C4-2B (cell line): Measurements from ENCODE around the gene CLEC16A.

ENCODE experiments used
- H3K27ac ChIP-seq: fragments of 450-650 bp; 2 replicates; pipeline ENCODE4 v1.5.1; 2017
- ZFX ChIP-seq: fragments of 450-650 bp; IDR thresholded peaks from 2 replicates; pipeline ENCODE4 v1.6.1; 2017
- TF ChIP-seq, protein P1 (sequence below): fragments of 450-650 bp; conservative IDR thresholded peaks from 2 replicates; pipeline ENCODE4 v1.5.1; 2017; ENCODE audit warnings: mild to moderate bottlenecking

The CLEC16A gene

DNA sequence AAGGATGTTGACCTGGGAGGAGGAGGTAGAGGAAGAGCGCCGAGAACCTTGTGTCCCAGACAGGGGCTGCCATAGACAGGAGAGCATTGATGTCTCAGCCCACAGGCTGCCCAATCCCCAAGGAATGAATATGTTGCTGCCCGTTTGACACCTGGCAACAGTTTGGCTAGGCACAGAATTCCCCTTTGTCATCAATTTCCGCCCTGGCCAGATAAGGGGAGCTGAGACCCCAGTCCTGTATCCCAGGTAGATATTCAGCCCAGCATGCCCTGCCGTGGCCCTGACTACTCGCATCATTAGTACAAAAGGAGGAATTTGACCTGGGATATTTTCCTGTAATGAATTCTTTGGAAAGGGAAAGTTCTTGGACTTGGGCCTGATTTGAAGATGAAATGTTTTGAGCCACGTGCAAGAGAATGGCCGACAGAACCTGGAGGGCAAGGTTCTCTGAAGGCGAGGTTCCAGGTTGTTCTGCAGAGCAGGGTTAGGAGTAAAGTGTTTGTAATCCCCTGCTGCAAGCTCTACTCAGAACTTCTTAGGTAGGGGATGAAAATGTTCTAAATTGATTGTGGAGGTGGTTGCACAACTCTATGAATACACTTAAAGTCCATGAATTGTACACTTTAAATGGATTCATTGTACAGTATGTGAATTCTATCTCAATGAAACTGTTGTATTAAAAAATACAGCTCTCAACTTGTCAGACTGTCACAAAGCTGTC lies 202.8 kb downstream of the CLEC16A start:
- no peak overlapping the region for H3K27ac ChIP-seq
- no peak for TF ChIP-seq ZFX
- TF ChIP-seq, protein P1, sequence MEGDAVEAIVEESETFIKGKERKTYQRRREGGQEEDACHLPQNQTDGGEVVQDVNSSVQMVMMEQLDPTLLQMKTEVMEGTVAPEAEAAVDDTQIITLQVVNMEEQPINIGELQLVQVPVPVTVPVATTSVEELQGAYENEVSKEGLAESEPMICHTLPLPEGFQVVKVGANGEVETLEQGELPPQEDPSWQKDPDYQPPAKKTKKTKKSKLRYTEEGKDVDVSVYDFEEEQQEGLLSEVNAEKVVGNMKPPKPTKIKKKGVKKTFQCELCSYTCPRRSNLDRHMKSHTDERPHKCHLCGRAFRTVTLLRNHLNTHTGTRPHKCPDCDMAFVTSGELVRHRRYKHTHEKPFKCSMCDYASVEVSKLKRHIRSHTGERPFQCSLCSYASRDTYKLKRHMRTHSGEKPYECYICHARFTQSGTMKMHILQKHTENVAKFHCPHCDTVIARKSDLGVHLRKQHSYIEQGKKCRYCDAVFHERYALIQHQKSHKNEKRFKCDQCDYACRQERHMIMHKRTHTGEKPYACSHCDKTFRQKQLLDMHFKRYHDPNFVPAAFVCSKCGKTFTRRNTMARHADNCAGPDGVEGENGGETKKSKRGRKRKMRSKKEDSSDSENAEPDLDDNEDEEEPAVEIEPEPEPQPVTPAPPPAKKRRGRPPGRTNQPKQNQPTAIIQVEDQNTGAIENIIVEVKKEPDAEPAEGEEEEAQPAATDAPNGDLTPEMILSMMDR: no peak

DNA sequence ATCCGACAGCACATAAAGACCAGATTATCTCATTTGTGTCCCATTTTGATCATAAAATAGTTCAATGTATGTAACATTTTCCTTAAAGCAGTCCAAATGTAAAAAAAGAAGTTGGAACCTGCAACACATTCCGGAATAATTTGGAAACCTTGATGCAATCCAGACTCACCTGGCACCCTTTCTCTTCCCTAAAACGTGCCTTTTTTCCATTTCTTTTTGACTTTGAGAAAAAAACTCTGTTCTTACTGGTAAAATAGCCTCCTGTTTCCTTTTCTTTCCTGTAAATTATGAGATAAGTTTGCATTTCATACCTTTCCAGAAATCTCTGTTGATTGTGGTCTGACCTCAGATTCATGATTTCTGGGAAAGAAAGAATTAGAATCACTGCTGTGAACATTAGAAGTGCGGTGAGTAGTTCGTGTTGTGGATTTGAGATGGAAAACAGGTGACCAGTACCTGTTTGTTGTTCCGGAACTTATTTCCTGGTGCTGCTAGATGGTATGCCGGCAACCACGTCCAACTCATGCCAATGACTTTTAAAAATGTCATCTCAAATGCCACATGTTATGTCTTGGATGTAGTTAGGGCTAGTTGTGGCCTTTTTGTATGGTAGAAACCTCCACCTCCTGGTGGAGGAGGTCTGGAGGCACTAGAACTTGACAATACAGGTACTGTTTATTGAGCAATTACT lies 203.5 kb downstream of the CLEC16A start:
- H3K27ac ChIP-seq: no peak overlapping the region
- TF ChIP-seq, protein P1: no peak
- TF ChIP-seq ZFX: no peak

DNA sequence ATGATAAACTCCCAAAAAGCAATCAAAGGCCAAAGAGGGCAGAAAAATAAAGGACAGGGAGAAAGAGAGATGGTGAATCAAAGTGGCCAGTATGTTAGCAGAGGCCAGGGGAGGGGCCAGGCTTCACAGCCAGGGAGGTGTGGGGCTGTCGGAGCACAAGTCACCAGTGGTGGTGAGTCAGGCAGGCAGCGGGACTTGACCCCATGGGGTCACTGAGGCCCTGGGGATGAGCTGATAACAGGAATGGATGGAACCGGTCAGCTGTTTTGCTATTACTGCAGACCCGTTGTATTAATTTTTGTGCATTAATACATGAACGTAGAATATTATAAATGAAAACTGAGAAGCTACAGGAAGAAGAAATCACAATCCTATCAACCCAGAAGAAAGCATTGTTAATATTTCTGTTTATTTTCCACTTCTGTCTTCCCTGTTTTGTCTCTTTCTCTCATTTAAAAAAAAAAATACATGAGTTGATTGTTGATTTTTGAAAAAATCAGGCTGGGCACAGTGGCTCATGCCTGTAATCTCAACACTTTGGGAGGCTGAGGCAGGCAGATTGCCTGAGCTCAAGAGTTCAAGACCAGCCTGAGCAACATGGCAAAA lies 204.8 kb downstream of the CLEC16A start:
- TF ChIP-seq, protein P1: no peak
- TF ChIP-seq ZFX: no peak

DNA sequence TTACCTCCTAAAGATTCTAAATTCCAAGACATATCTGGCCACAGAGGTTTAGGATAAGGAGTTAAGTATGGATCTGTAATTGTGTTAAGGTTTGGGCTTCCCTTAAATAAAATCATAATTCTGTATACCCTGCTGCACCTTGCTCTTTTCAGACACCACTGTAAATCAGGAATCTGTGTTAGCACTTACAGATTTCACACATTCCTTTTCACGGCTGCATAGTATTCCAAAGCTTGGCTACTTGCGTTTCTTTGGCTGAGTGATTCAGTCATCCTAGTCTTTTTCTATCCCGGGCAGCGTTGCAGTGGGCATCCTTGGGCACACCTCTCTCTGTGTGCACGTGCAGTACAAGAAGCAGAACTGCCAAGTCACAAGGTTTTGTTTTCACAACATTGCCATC lies 205.8 kb downstream of the CLEC16A start:
- no peak overlapping the region for H3K27ac ChIP-seq
- TF ChIP-seq, protein P1: no peak
- TF ChIP-seq ZFX: no peak

More for the DNA sequence above, 204.8 kb downstream of the CLEC16A start:
- no peak overlapping the region for H3K27ac ChIP-seq

DNA sequence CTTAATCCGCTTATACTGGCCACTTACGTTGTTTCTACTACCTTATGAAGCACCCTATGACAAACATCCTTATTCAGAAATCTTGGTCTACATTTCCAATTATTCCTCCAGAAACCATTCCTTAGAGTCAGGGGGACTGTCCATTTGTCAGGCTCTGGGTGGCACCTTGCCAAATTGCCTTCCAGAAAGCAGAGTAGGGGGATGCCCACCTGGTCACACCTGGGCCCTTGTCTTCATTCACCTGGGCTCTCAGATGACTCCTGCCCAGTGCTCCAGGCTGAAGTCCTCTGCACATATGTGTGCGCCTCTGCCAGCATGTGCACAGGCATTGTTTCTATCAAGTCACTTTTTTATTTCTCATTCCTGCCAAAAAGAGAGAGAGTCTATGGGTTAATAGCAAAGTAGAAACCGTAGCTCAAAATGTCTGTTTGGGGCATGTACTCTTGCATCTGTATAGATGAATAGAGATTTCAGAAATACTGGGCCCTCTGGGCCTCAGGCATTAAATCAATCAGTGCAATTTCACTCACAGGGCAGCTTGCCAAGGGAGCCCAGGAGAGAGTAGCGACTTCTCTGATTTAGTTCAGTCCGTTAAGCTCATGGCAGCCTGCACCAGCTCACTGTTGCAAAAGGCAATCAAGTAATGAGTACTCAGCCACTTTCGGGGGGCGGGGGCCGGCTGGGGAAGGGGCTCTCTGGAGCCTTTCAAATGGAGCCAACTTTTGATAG lies 207.0 kb downstream of the CLEC16A start:
- no peak for TF ChIP-seq ZFX
- TF ChIP-seq, protein P1: no peak
- no peak overlapping the region for H3K27ac ChIP-seq

DNA sequence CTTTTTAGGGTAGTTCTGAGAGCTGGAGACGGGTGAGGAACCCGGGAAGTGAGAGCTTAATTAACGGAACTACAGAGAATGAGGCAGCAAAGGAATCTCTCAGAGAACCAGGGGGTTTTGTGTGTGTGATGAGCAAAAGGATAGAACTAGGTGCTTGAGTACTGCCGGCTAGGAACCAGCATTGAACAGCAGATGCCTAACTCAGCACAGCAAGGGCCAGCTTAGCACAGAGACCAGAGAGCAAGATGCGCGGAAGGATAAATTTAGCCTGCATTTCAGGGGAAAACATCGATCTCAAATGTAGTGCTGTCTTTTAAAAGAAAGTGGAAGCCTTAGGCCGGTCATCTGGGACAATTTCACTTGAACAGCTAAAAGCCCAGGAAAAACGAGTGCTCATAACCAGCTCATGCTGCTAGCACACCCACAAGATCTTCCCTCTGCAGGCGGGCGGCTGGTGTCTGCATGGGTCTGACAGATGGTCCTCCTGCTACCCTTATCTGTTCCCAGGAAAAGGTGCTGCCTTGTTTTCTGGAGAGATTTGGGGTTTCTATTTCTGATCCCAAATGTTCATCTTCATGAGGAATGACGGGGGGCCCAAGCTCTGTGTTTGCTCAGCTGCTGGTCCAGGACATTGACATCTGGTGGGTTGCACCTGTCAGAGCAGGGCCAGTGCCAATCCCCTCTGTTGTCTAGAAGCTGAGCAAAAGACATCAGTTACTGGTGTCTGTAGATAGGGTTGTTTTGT lies 207.7 kb downstream of the CLEC16A start:
- no peak for TF ChIP-seq ZFX
- TF ChIP-seq, protein P1: no peak
- H3K27ac ChIP-seq: no peak overlapping the region
